GM19452 (cell line): ENCODE results near the gene ITPRIPL2.

Experiments used
- ATAC-seq: cut with Tn5 transposase; IDR thresholded peaks from one replicate; pipeline ENCODE4 v1.9.1; 2021; ENCODE audit not compliant: unreplicated experiment

The ITPRIPL2 gene

DNA sequence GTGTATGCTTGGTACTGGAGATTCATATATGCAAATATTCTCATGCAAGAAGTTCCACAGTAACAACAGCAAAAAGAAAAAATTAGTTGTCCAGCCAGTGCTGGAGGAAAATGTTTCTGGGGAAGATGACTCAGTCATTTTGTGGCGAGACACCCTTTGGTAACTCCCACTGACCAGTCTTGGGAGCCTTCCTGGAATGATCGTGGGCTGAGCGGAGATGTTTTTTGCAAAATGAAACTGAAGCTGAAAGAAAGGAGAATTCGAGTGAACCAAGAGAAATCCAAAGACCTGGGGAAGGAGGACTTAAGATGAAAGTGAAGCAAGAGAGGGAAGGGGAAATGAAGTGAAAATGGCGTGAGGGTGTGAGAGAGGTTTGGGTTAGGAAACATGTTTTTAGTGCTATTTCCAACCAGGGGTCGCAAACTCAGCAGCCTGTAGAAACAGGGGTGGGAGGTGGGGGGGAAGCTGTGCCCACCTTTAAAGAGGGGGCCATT, 5.2 kb downstream of the ITPRIPL2 start:
- no peak for ATAC-seq

DNA sequence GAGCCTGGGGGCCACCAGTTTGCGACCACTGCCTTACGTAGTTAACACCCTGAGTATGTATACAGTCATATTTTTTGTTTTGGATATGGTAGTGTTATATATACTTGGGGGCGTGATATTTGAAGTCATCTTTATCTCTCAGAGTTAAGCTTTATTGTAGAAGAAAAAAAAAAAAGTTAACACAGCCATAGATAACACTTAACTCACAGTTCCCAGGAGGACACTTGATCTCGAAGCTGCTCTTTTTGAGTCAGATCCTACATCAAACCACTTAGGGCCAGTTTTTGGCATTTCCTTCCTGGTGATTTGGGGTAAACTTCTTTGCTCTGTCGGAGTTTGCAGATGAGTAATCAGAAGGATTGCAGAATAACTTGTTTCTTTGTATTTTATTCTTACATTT, 5.8 kb downstream of the ITPRIPL2 start:
- no peak for ATAC-seq

DNA sequence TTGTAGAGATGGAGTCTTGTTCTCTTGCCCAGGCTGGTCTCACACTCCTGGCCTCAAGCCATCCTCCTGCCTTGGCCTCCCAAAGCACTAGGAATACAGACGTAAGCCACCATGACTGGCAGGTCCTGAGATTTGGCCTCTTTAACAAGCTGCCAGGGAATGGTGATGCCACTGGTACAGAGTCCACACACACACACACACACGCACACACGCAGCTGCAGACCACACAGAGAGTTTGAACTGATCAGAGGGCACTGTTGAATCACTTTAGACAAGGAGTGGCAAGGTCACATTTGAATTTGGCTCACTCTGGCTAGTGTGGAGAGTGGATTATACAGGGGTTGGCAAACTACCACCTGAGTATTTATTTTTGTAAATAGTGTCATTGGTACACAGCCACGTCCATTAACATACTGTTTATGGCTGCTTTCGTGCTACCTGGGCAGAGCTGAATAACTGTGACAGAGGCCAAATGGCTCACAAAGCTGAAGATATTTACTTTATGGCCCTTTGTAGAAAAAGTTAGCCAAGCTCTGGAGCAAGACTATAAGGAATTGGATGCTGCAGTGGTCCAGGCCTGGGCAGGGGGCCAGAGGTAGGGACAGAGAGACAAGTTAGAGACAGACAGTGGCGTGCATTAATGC, 9.9 kb downstream of the ITPRIPL2 start:
- no peak for ATAC-seq

DNA sequence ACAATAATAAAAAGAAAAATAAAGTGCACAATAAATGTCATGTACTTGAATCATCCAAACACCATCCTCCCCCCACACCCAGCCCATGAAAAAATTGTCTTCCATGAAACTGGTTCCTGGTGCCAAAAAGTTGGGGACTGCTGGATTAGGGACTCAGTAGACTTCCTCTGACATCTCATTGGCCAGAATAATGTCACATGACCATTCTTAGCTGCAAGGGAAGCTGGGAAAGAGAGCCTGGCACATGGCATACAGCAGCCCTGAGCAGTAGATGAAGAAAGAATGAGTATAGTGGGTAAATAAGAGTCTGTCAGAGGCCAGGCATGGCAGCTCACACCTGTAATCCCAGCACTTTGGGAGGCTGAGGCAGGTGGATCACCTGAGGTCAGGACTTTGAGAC, 12.5 kb downstream of the ITPRIPL2 start:
- ATAC-seq = no peak

DNA sequence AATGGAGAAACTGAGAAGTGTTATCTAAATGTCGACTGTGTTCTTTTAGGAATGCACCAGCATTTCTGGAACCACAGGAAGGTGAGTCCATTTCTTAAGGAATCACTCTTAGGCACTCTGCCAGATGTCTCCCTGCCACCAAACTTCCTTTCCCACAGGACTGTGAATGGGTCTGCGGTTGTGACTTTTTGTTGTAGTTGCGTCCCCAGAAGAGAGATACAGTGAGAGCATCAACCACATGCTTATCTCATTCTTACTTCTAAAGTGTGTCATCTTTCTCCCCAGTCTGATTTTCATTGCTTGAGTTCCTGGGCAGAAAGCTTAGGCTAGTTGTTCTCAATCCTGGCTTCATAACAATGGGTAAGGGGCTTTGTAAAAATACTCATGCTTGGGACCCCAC, 13.4 kb downstream of the ITPRIPL2 start:
- ATAC-seq = peak; percentile 30

DNA sequence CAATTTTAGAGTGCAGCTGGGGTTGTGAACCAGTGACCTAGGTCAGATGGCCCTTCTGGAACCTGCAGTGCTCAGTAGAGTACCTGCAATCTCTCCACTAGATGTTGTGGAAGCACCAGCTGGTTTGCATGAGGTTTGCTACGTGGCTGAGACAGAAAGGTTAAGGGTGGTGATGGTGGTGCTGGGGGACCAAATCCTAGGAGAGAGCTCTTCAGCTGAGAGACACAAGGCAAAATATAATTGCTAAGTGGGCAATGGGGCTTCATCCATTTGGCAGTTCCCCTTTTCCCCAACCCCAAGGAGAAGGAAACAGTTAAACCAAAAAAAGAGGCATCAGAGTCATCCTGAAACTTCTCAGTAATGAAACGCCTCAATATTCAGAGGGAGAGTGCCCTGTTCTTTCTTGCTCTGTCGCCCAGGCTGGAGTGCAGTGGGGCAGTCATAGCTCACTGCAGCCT, 13.9 kb downstream of the ITPRIPL2 start:
- peak; percentile 58 for ATAC-seq

DNA sequence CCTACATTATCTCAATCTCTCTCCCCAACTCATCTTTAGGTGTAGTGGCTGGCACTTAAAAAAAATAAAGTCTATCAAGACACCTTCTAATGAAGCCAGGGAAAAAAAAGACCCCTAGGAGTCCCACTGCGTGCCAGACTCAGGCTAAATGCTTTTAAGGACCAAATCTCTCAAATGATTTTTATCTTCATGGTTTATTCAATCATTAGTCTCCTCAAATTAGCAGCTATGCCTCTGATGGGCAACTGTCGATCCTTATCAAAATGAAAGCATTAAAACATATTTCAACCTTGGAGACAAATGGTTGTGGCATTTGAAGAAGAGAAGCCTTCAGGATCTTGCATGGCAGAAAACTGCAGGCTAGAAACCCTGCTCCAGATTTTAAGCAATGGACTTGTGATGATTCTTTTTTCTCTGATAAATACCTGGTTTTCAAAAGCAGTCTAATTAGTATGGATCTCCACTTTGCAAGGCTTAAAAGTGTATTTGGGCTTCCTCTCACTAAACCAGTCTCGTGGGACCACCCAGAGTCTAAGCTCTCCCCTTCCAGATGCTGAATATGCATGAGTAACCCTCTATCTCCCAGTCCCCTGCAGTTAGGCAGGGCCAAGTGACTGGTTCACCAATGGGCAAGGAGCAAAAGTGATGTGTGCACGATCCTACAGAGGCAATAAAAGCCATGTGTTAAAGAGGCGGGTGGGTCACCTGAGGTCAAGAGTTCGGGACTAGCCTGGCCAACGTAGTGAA, 14.9 kb downstream of the ITPRIPL2 start:
- no peak for ATAC-seq

DNA sequence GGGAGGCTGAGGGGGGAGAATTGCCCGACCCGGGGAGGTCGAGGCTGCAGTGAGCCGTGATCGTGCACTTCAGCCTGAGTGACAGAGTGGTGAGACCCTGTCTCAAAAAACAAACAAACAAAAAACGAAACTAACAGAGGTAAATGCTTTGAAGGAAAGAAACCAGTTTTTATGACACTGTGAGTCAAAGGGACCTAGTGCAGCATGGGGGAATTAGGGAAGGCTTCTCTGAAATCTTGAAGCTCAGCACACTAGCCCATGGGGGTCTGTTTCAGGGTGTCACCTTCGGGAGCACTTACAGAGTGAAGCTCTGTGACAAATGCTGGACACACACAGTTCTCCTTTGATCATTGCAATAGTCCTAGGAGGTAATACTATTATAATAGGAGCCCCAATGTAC, 16.6 kb downstream of the ITPRIPL2 start:
- ATAC-seq = no peak

DNA sequence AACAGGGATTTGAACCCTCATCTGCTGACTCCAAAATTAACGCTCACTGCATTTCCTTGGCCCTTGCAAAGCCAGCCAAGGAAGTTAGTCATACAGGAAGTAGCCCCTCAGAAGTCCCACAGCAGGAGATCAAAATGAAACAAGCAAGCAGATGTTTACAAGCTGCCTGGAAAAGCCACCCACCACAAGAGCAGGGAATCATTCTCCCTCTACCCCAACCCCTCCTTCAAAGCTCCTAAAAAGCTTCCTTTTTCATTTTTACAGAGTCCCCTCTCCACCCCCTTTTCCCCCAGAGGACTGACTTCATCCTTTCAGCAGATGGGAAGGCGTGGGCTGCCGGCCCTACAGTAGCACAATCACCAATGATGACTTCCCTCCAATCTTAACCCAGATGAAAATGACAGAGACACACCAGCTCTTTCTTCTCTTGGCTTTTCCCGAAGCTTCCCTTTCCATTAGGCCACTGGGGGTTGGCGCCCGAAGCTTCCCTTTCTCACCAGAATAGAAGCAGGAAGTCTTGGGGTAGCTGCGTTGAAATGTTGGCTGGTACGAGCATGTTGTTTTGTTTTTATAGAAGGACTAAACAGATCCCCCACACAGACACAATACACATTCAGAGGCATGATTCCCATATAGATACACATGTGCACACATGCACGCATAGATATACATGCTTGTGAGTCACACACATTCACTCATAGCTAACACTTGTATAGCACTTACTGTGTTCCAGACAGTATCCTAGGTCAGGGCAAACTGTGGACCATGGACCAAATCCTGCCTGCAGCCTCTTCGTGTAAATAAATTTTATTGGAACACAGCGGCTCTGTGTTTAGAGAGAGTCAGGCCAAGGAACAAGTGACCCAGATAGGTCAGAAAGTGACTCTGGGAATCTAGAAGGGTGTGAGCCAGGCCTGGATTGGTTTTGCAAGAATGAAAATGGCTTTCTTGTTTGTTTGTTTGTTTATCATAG, 17.4 kb downstream of the ITPRIPL2 start:
- ATAC-seq = no peak

DNA sequence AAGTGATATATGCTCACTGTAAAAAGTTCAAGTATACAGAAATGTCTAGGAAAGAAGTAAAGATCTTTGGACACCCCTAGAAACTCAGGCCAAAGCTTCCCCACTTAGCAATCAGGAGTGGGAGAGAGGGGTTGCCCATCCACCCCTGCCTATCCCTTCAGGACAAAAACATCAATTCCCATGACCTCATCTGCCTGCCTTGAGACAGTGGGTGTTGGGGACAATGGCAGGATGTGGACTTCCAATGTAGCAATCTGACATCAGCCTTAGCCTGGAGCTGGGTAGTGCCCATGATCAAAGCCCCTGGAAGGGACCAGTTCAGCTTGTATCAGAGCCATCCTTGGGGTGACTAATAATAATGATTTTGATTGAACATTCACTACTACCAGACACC, 18.1 kb downstream of the ITPRIPL2 start:
- ATAC-seq = no peak

DNA sequence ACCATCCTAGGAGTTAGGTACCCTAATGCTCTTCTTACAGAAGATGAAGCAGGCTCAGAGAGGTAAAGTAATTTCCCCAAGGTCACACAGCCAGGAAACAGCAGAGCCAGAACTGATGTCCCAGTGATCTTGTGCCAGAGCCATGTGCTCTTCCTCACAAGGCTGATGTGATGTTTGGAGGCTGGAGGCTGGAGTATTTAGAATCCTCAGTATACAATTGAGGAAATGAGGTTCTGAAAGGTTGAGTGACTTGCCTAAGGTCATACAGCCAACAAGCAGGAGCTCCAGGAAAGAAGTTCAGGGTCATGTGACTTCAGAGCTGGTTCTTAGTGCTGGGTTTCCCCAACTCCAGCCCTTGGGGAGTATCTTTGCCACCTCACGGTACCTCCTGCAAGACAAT, 18.5 kb downstream of the ITPRIPL2 start:
- ATAC-seq = no peak

DNA sequence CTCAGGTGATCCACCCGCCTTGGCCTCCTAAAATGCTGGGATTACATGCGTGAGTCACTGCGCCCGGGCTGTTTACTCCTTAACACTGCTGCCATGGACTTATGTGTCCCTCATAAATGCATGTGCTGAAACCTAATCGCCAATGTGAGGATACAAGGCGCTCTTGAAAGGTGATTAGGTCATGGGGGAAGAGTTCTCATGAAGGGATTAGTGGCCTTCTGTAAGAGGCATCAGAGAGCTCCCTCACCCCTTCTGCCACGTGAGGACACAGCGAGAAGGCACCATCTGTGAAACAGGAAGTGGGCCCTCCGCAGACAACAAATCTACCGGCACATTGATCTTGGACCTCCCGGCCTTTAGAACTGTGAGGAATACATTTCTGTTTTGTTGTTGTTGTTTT, 19.1 kb downstream of the ITPRIPL2 start:
- no peak for ATAC-seq

DNA sequence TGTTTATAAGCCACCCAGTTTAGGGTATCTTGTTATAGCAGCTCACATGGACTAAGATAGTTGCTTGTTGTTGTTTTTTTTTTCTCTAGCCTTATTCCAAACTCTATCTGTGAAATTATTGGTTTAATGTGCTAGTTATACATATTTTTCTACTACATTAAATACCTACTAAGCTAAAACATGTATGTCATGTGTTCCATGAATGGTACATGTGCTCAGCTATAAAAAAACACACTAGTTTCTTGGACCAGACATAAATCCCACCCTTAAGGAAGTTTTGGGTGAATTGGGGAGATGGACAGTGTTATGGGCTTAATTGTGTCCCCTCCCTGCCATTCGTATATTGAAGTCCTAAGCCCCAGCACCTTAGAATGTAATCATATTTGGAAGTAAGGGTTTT, 19.8 kb downstream of the ITPRIPL2 start:
- ATAC-seq = no peak

DNA sequence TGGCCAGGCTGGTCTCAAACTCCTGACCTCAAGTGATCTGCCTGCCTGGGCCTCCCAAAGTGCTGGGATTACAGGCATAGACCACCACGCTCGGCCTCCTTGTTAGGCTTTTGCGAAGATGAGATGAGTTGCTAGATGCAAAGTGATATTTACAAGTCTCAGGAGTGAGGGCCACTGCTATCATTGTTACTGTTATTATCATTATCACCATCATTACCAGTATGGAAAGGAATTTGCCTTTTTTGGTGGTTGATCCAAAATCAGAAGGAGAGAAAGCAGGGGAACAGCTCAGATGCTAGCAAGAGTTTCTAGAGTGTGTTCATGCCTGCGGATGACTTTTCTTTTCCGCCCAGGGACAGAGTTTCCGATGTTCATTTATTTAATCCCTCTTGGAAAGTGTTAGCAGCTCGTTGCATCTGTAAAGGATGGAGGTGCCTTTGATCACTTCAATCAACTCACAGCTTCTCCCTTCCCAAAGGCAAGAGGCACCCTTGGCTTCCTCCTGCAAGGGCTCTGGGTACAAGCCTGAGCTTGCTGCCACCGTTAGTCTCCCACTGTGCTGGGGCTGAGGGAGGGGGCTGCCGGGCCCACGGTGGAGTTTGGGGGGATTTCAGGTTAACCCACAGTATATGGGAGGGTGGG, 21.6 kb downstream of the ITPRIPL2 start:
- ATAC-seq = no peak

DNA sequence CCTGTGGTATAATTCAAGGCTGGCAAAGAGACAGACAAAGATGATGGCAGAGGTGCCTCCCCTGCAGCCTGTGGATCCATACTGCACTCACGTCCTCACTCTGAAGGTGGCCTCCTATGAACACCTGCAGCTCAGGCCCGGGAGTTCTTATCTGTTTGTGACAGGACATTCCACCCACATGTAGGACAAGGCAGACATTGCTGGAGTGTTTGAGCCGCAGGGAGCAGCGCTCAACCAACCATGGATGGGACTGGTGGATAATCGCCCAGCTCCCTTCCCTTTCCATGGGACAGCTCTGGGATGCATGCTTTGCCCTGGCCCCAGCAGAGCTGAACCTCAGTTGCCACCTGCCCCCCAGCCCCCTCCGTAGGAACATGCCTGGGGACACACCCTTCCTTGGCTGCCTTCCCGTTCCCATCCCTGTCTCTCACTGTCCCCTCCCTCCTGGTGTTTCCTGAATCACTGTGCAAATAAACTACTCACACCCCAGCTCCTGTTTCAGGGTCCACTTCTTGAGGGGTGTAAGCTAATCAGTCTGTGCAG, 22.2 kb downstream of the ITPRIPL2 start:
- ATAC-seq = no peak

DNA sequence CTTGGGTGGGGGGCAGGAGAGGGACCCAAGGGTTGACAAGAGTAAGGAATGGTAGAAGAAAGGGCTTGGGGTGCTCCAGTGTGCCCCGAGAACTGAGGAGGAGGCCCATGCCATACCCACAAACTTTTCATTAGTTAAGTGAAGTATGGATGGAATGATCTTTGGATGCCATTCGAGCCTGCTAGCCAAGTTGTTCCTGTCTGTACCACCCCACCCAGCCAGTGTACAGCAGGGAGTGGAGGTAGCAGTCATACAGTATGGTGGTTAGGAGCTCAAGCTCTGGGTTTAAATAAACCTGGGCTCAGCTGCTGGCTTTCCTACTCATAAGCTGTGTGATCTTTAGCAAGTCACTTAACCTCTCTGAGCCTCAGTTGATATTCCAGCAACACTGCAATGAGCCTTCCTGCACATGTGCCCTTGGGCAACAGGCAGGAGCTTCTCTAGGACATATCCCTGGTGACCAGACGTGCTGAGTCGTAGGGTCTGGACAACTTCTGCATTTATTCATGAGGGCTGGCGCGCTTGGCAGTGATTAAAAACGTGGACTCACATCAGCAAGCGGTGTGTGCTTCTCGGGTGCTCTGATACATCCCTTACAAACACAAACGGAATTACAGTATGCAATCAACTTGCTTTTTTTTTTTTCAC, 22.9 kb downstream of the ITPRIPL2 start:
- ATAC-seq = no peak

DNA sequence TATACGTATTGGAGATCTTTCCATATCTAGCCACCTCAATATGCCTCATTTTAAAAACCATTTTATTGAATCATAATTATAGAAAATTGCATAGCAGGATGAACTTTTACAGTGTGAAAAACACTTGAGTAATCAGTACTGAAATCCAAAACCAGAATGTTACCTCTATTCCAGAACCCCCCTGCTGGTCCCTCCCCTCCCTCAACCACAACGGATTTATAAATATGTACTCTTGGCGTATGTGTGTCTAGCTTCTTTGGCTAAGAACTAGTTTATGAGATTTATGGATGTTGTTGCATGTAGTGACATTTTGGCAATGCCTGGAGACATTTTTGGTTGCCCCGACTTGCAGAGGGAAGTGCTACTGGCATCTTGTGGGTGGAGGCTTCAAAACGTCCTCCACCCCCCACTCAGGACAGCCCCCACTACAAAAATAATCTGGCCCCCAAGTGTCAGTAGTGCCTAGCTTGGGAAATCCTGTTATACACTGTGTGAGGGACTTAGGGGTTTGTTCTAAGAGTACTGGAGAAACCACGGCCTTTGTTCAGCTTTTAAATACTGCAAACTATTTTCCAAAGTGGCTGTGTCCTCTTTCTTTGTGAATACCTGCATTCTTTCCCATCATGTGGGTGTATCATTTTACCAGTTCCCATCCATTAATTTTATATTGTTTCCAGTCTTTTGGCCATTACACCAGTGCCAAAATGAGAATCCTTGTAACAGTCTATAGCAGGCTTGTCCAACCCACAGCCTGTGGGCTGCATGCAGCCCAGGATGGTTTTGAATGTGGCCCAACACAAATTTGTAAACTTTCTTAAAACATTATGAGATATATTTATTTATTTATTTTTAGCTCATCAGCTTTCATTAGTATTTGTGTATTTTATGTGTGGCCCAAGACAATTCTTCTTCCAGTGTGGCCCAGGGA, 23.7 kb downstream of the ITPRIPL2 start:
- no peak for ATAC-seq

DNA sequence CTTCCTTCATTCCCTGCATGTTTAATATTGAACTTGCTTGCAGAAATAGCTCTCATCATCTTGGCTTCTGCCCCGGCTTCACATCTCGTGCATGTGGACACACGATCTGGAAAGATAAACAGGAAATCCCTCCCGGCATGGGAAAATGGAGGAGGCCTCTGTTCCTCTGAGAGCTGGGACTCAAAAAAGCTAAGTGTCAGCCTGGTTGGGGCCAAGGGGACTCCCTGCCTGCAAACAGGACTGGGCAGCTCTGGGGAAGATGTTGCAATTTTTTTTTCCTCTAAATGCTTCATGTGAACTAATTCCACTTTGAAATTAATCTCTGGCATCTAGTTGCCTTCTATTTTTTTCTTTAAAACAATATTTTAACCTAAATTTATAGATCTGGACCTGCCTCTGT, 24.8 kb downstream of the ITPRIPL2 start:
- ATAC-seq = no peak

DNA sequence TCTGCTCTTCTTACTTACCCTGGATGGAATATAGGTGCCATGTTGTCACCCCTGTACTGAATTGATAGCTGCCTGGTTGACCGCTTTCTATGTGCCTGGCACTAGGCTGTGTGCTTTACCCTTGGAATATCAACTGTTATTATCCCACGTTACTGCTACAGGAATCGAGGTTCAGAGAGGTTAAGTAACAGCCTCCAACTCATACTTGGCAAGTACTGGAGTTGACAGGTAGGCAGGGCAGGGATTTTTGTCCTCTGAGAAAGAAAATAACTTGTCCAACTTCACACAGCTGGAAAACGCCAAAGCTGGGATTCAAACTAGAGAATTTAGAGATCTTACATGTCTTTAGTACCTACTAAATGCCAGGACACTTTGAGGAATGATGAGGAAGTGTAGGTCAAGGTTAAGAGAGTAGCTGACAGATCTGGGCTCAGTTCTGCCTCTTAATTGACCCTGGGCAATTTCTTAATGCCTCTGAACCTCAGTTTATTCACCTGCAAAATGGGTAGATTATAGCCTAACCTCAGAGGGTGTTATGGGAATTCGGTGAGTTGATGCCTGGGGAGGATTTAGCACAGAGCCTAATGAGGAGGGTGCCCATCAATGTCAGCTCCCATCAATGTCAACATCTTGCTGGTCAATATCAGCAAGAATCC, 25.8 kb downstream of the ITPRIPL2 start:
- no peak for ATAC-seq
